SK-N-SH (cell line): ENCODE results near the gene CFAP99. TPM values are rescaled to one million over a fixed set of nuclear protein-coding genes. Genes with fewer than 3 reads are reported as not detected.

ENCODE experiments used
- CTCF ChIA-PET: fragments of 300-600, 350-600 bp; formaldehyde crosslinking; extraction: SDS; loops from one replicate; lab custom pipeline; 2021; lab: Yijun Ruan, JAX
- POLR2A ChIA-PET: fragments of 350-600 bp; sonication (Branson Sonifier 250); formaldehyde crosslinking; extraction: SDS; loops from one replicate; lab custom pipeline; 2020; ENCODE audit warnings: antibody characterized with exemption, inconsistent platforms; lab: Yijun Ruan, JAX
- DNase-seq: peaks from one replicate; pipeline ENCODE4 v3.0.0; 2012
- H2AFZ ChIP-seq: fragments of 200-600 bp; sonication (generic); 2 replicates; pipeline ENCODE4 v1.8.1; 2016; ENCODE audit warnings: antibody characterized with exemption, mild to moderate bottlenecking, low read depth
- H3F3A ChIP-seq: fragments of 200-600 bp; sonication (generic); replicated peaks from 2 replicates; pipeline ENCODE3; 2016; ENCODE audit warnings: antibody characterized with exemption, mild to moderate bottlenecking; ENCODE audit not compliant: insufficient read depth
- H3K27ac ChIP-seq, 2 experiments: fragments of 200-500 bp in 1 of 2; fragments of 200-600 bp in 1 of 2; sonication (Bioruptor generic) in 1 of 2; sonication (generic), shearing (Covaris generic) in 1 of 2; 2 replicates each; pipeline versions ENCODE4 v1.5.1 to v1.6.1; 2014 to 2016; ENCODE audit warnings: low read depth in 2 of 2, inconsistent platforms in 1 of 2, low read length in 1 of 2, mild to moderate bottlenecking in 1 of 2, mixed read lengths in 1 of 2
- H3K27me3 ChIP-seq: fragments of 200-600 bp; sonication (generic), shearing (Covaris generic); 2 replicates; pipeline ENCODE4 v1.6.1; 2016; ENCODE audit warnings: mixed run types; ENCODE audit not compliant: insufficient read depth
- H3K36me3 ChIP-seq, 2 experiments: fragments of 200-500 bp in 1 of 2; fragments of 200-600 bp in 1 of 2; sonication (Bioruptor generic) in 1 of 2; sonication (generic) in 1 of 2; replicated peaks in 1 of 2; 2 replicates each; pipeline versions ENCODE3 to v1.5.1; 2014 to 2016; ENCODE audit warnings: low read length in 1 of 2, mild to moderate bottlenecking in 1 of 2; ENCODE audit not compliant: insufficient read depth in 2 of 2, control insufficient read depth in 1 of 2
- H3K4me1 ChIP-seq, 2 experiments: fragments of 200-500 bp in 1 of 2; fragments of 200-600 bp in 1 of 2; sonication (Bioruptor generic) in 1 of 2; sonication (generic), shearing (Covaris generic) in 1 of 2; 2 replicates each; pipeline versions ENCODE4 v1.5.1 to v1.6.1; 2014 to 2016; ENCODE audit warnings: low read depth in 1 of 2, low read length in 1 of 2, mixed run types in 1 of 2; ENCODE audit not compliant: insufficient read depth in 2 of 2, control insufficient read depth in 1 of 2
- H3K4me2 ChIP-seq: fragments of 200-600 bp; sonication (generic), shearing (Covaris generic); 2 replicates; pipeline ENCODE4 v1.6.1; 2017; ENCODE audit warnings: mixed run types
- H3K4me3 ChIP-seq, 2 experiments: fragments of 200-500 bp in 1 of 2; fragments of 200-600 bp in 1 of 2; sonication (Bioruptor generic) in 1 of 2; sonication (generic), shearing (Covaris generic) in 1 of 2; 2 replicates each; pipeline versions ENCODE4 v1.5.1 to v1.8.1; 2014 to 2016; ENCODE audit warnings: low read depth in 2 of 2, inconsistent platforms in 1 of 2, low read length in 1 of 2, mild to moderate bottlenecking in 1 of 2, mixed read lengths in 1 of 2, moderate library complexity in 1 of 2
- H3K79me2 ChIP-seq: fragments of 200-600 bp; sonication (generic); 2 replicates; pipeline ENCODE4 v1.8.1; 2017; ENCODE audit warnings: mild to moderate bottlenecking; ENCODE audit not compliant: insufficient read depth
- H3K9ac ChIP-seq: fragments of 200-600 bp; sonication (generic); 2 replicates; pipeline ENCODE4 v1.6.1; 2017; ENCODE audit warnings: mixed run types
- H3K9me2 ChIP-seq: fragments of 200-600 bp; sonication (generic); 2 replicates; pipeline ENCODE4 v1.6.1; 2017; ENCODE audit warnings: mixed run types
- H3K9me3 ChIP-seq: fragments of 200-600 bp; sonication (generic); 2 replicates; pipeline ENCODE4 v1.6.1; 2017; ENCODE audit warnings: mixed run types, mild to moderate bottlenecking, moderate library complexity
- H4K20me1 ChIP-seq: fragments of 200-600 bp; sonication (generic); 2 replicates; pipeline ENCODE4 v1.6.1; 2017; ENCODE audit warnings: mild to moderate bottlenecking, mixed run types; ENCODE audit not compliant: insufficient read depth
- FOSL2 ChIP-seq: IDR thresholded peaks from 2 replicates; pipeline ENCODE4 v1.4.0; 2012; ENCODE audit warnings: low read depth, mild to moderate bottlenecking, moderate library complexity, borderline replicate concordance
- FOXM1 ChIP-seq: IDR thresholded peaks from 2 replicates; pipeline ENCODE4 v1.4.0; 2012; ENCODE audit warnings: low read depth, mild to moderate bottlenecking
- GABPA ChIP-seq: IDR thresholded peaks from 2 replicates; pipeline ENCODE4 v1.4.0; 2012; ENCODE audit warnings: low read depth, mild to moderate bottlenecking
- MEF2A ChIP-seq: IDR thresholded peaks from 2 replicates; pipeline ENCODE4 v1.4.0; 2012; ENCODE audit warnings: low read depth, borderline replicate concordance
- MXI1 ChIP-seq: IDR thresholded peaks from 2 replicates; pipeline ENCODE4 v1.6.1; 2012; ENCODE audit warnings: mild to moderate bottlenecking, low read depth, low read length, improper control_type of control experiment
- NRF1 ChIP-seq: IDR thresholded peaks from 2 replicates; pipeline ENCODE4 v1.6.1; 2012; ENCODE audit warnings: low read depth, mild to moderate bottlenecking, low read length
- PBX3 ChIP-seq: IDR thresholded peaks from 2 replicates; pipeline ENCODE4; 2012
- POLR2AphosphoS5 ChIP-seq: IDR thresholded peaks from 2 replicates; pipeline ENCODE4 v1.6.1; 2012; ENCODE audit warnings: low read depth, low read length
- RAD21 ChIP-seq: IDR thresholded peaks from 2 replicates; pipeline ENCODE4 v1.6.1; 2012; ENCODE audit warnings: mild to moderate bottlenecking, low read length
- RCOR1 ChIP-seq: fragments of 150-350 bp; IDR thresholded peaks from 2 replicates; pipeline ENCODE4 v1.6.1; 2017; ENCODE audit warnings: antibody characterized with exemption, low read length
- RFX5 ChIP-seq: IDR thresholded peaks from 2 replicates; pipeline ENCODE4 v1.6.1; 2012; ENCODE audit warnings: mild to moderate bottlenecking, improper control_type of control experiment, low read length
- RXRA ChIP-seq: IDR thresholded peaks from 2 replicates; pipeline ENCODE4 v1.4.0; 2012; ENCODE audit warnings: low read depth, mild to moderate bottlenecking, borderline replicate concordance
- SIN3A ChIP-seq: IDR thresholded peaks from 2 replicates; pipeline ENCODE4 v1.6.1; 2012; ENCODE audit warnings: low read depth, mild to moderate bottlenecking, low read length, moderate library complexity, borderline replicate concordance
- SMC3 ChIP-seq: IDR thresholded peaks from 2 replicates; pipeline ENCODE4 v1.6.1; 2012; ENCODE audit warnings: low read depth, low read length, improper control_type of control experiment
- WGBS: methylation state at CpG from one replicate; pipeline ENCODE4 v1.1.6; 2017; ENCODE audit warnings: low lambda C conversion rate; 5-methylcytosine and 5-hydroxymethylcytosine counted together
- polyA plus RNA-seq, 3 experiments: library from polyadenylated mRNA; depleted of rRNA; stranded (reverse); fragments of >200 nt; gene quantifications; 2 replicates each; pipeline ENCODE4 v1.2.3, GENCODE V29; 2012
- TF ChIP-seq, protein P1 (sequence below): fragments of 150-350 bp; IDR thresholded peaks from 2 replicates; pipeline ENCODE4 v1.6.1; 2017; ENCODE audit warnings: antibody characterized with exemption, low read length, low read depth, borderline replicate concordance

The CFAP99 gene
- polyA plus RNA-seq, 1 of the 3 experiments (the other 2 are of a cell fraction) = 0.13 TPM

GRCh38 chr4:2448589-2448988, 29.8 kb downstream of the CFAP99 start:
- CTCF ChIA-PET = interaction anchor here (1.1 kb wide), 1 partner anchor 12 kb away, joined by 4 read pairs; no protein-coding TSS in a partner anchor
- H3K9ac ChIP-seq = no peak overlapping the region

DNA sequence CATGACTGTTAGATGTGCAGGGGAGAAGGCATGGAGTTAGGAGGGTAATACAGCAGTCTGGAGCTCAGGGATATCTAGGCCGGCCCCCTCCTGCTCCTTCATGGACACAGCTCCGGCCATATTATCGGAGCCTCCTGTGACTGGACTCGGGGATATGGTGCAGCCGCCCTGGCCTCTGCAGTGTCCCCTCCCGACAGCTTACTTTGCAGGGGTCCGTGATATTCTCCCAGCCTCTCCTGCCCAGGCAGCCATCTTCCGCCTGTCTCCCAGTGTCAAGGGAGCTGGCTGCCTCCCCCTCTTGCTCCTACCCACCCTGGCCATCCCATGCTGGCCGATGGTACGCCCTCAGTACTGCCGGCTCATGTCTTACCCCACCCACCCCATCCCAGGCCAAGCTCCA, 30.3 kb downstream of the CFAP99 start:
- Histone ChIP-seq H3K4me2 (no peak overlapping the region), H4K20me1 (no peaks in the 10 kb centered on the region), H3K4me1 (no peaks in the 10 kb centered on the region), H3K27ac (no peak overlapping the region), H3K9me3 (no peaks in the 10 kb centered on the region), H3K36me3 (no peaks in the 10 kb centered on the region), H3K9ac (no peak overlapping the region), H3K9me2 (no peaks in the 10 kb centered on the region), H2AFZ (no peak overlapping the region), H3K27me3 (no peaks in the 10 kb centered on the region; the same call in 1 of the 2 replicates)
- ChIA-PET POLR2A (no interaction called here), CTCF (interaction anchor here (1.1 kb wide), 2 partner anchors 12 to 13 kb away, joined by 4 read pairs; no protein-coding TSS in a partner anchor)
- no peak for DNase-seq
- TF ChIP-seq POLR2AphosphoS5 (no peak), SMC3 (no peak), RAD21 (no peak), RCOR1 (no peak), PBX3 (no peak)
- TF ChIP-seq, protein P1, sequence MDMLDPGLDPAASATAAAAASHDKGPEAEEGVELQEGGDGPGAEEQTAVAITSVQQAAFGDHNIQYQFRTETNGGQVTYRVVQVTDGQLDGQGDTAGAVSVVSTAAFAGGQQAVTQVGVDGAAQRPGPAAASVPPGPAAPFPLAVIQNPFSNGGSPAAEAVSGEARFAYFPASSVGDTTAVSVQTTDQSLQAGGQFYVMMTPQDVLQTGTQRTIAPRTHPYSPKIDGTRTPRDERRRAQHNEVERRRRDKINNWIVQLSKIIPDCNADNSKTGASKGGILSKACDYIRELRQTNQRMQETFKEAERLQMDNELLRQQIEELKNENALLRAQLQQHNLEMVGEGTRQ = no peak
- TF ChIP-seq, all 33 proteins: peak for 0
- 84% methylated on average over 10 of the region's 11 CpGs for WGBS
- no peaks in the 10 kb centered on the region for H3F3A ChIP-seq
- no peaks in the 10 kb centered on the region for H3K79me2 ChIP-seq
- no peak overlapping the region for H3K4me3 ChIP-seq

More at GRCh38 chr4:2448589-2448988, 29.8 kb downstream of the CFAP99 start:
- H3K4me3 ChIP-seq = no peak overlapping the region
- H4K20me1 ChIP-seq = no peaks in the 10 kb centered on the region
- H3K36me3 ChIP-seq = no peaks in the 10 kb centered on the region
- no peak for TF ChIP-seq FOXM1
- TF ChIP-seq MEF2A = no peak
- TF ChIP-seq SMC3 = no peak
- TF ChIP-seq RCOR1 = no peak
- no peak for TF ChIP-seq FOSL2
- no peak for TF ChIP-seq SIN3A
- TF ChIP-seq RFX5 = no peak
- no peak for TF ChIP-seq RXRA
- no peak for TF ChIP-seq MXI1
- TF ChIP-seq POLR2AphosphoS5 = no peak
- TF ChIP-seq NRF1 = no peak
- no peak for TF ChIP-seq GABPA
- TF ChIP-seq, all 33 proteins: peak for 0
- POLR2A ChIA-PET = no interaction called here
- Histone ChIP-seq H3K4me1 (no peaks in the 10 kb centered on the region), H3K27ac (no peak overlapping the region), H3K79me2 (no peaks in the 10 kb centered on the region), H3F3A (no peaks in the 10 kb centered on the region), H3K27me3 (no peaks in the 10 kb centered on the region; the same call in 1 of the 2 replicates), H3K9me3 (no peaks in the 10 kb centered on the region), H2AFZ (no peak overlapping the region), H3K9me2 (no peaks in the 10 kb centered on the region), H3K4me2 (no peak overlapping the region)
- 76% methylated on average over 7 of the region's 7 CpGs for WGBS
- no peak for DNase-seq
